Measurements from ENCODE around the gene TPPP.

DNA sequence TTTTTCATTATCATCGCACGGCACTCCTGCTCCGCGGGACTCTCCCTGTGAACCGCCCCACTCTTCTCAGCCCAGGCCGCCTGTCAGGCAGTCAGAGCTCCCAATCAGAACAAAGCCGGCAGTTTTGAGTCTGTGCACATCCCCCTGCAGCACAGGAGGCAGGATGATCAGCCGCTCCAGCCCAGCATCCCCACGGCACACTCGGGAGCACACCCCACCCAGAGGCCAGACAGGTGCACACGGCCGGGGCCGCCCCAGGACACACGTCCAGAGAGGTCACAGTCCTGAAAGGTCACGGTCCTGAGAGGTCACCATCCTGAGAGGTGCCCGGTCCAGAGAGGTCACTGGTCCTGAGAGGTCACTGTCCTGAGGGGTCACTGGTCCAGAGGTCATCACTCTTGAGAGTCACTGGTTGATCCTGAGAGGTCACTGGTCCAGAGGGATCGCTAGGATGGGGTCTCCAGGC is 8.4 kb downstream of the TPPP start:
- TF ChIP-seq, protein P1, sequence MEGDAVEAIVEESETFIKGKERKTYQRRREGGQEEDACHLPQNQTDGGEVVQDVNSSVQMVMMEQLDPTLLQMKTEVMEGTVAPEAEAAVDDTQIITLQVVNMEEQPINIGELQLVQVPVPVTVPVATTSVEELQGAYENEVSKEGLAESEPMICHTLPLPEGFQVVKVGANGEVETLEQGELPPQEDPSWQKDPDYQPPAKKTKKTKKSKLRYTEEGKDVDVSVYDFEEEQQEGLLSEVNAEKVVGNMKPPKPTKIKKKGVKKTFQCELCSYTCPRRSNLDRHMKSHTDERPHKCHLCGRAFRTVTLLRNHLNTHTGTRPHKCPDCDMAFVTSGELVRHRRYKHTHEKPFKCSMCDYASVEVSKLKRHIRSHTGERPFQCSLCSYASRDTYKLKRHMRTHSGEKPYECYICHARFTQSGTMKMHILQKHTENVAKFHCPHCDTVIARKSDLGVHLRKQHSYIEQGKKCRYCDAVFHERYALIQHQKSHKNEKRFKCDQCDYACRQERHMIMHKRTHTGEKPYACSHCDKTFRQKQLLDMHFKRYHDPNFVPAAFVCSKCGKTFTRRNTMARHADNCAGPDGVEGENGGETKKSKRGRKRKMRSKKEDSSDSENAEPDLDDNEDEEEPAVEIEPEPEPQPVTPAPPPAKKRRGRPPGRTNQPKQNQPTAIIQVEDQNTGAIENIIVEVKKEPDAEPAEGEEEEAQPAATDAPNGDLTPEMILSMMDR (IDR thresholded peaks at IDR 0.05; ENCODE audit: low read length) = no peak
- TF ChIP-seq EZH2 (optimal IDR thresholded peaks at IDR 0.05; ENCODE audit: low read depth, low read length) (no peak), EZH2phosphoT487 (IDR thresholded peaks at IDR 0.05; ENCODE audit: low read length) (no peak)
